Spleen (tissue), 11 donors: Measurements from ENCODE around the gene SMAD7. TPM values are rescaled to one million over a fixed set of nuclear protein-coding genes. Genes with fewer than 3 reads are reported as not detected.

ENCODE experiments used
- DNase-seq: peaks from one replicate; pipeline ENCODE4 v3.0.0-alpha.2; 2020
- H3K27ac ChIP-seq, 8 donors: fragments of 200-600 bp; sonication (generic) in 7 of 8; 1 replicate in 4 of 8; 2 replicates in 4 of 8; pipeline versions ENCODE4 v1.5.0 to v1.8.0; 2016 to 2021; ENCODE audit warnings: inconsistent platforms in 4 of 8, mild to moderate bottlenecking in 4 of 8, moderate library complexity in 1 of 8
- H3K27me3 ChIP-seq, 7 donors: fragments of 200-600 bp; sonication (generic) in 6 of 7; replicated peaks in 1 of 7; 1 replicate in 4 of 7; 2 replicates in 3 of 7; pipeline versions ENCODE4 v1.5.0 to v1.8.0; 2016 to 2021; ENCODE audit warnings: inconsistent platforms in 3 of 7, mild to moderate bottlenecking in 1 of 7
- H3K36me3 ChIP-seq, 6 donors: fragments of 200-600 bp; sonication (generic) in 5 of 6; 1 replicate in 4 of 6; 2 replicates in 2 of 6; pipeline versions ENCODE4 v1.5.0 to v1.8.0; 2016 to 2021; ENCODE audit warnings: inconsistent platforms in 2 of 6
- H3K4me1 ChIP-seq, 6 donors: fragments of 200-600 bp; sonication (generic) in 5 of 6; 1 replicate in 3 of 6; 2 replicates in 3 of 6; pipeline versions ENCODE4 v1.5.0 to v1.8.0; 2016 to 2021; ENCODE audit warnings: inconsistent platforms in 3 of 6
- H3K4me3 ChIP-seq, 8 donors: fragments of 200-600 bp; sonication (generic) in 7 of 8; 1 replicate in 4 of 8; 2 replicates in 4 of 8; pipeline versions ENCODE4 v1.5.0 to v1.8.0; 2016 to 2021; ENCODE audit warnings: inconsistent platforms in 4 of 8, mild to moderate bottlenecking in 4 of 8, moderate library complexity in 2 of 8
- H3K9me3 ChIP-seq, 8 donors: fragments of 200-600 bp; sonication (generic) in 7 of 8; 1 replicate in 4 of 8; 2 replicates in 4 of 8; pipeline versions ENCODE4 v1.5.0 to v1.8.0; 2016 to 2021; ENCODE audit warnings: inconsistent platforms in 4 of 8
- CTCF ChIP-seq, 11 experiments: fragments of 200-600 bp in 7 of 11; fragments of 450-650 bp in 4 of 11; sonication (generic) in 4 of 11; IDR thresholded peaks in 8 of 11; conservative IDR thresholded peaks in 3 of 11; 1 replicate in 7 of 11; 2 replicates in 4 of 11; pipeline versions ENCODE4 v1.4.0 to v1.8.0; 2016 to 2021; ENCODE audit warnings: antibody characterized with exemption in 11 of 11, inconsistent platforms in 4 of 11, mild to moderate bottlenecking in 1 of 11
- POLR2A ChIP-seq, 3 donors: fragments of 450-650 bp; IDR thresholded peaks; one replicate each; pipeline ENCODE4 v1.5.1; 2017; ENCODE audit warnings: antibody characterized with exemption in 3 of 3, mild to moderate bottlenecking in 1 of 3
- POLR2AphosphoS5 ChIP-seq, 3 donors: sonication (generic); formaldehyde crosslinking; IDR thresholded peaks; one replicate each; pipeline ENCODE4 v1.5.1; 2017; ENCODE audit warnings: antibody characterized with exemption in 3 of 3
- WGBS, 5 donors: extraction: QIAGEN DNeasy Blood & Tissue Kit in 3 of 5; methylation state at CpG; one replicate each; pipeline versions ENCODE4 v1.1.5 to v1.1.7; 2013 to 2018; 5-methylcytosine and 5-hydroxymethylcytosine counted together
- intact Hi-C: fragments of 100-400 bp; cut with DNase I; formaldehyde crosslinking; loops from one replicate; pipeline ENCODE4 v1.15.0; 2023; ENCODE audit warnings: low total_unique reads
- polyA plus RNA-seq, 3 donors: library from polyadenylated mRNA; stranded (reverse); fragments of 200-250 nt; gene quantifications; one replicate each; pipeline ENCODE4 v1.2.1, GENCODE V29; 2013
- total RNA-seq, 7 donors: library from RNA; depleted of rRNA in 3 of 7; stranded (reverse); fragments of >200 nt in 3 of 7; fragmentation: NEBNext Ultra II Directional in 4 of 7; extraction: Animal tissue kit (Norgen Biotek cat#: 25700) in 4 of 7; gene quantifications; one replicate each; pipeline versions ENCODE4 v1.1.0 to v1.2.1, GENCODE V29; 2016 to 2021
- donor health status: healthy with polysubstance abuse.
- donor health status: DM: no; HTN: no; CAD: no; lungs with moderate emphysema.
- donor health status: DM: no; HTN: no; CAD: no.
- donor health status: Bipolar disorder and iron deficiency.
- donor health status: healthy.
- donor health status: DM: no; HTN: no; CAD: no.
- donor health status: DM: yes; HTN: yes; CAD: no.

Gene SMAD7
- total and polyA plus RNA-seq, 10 donors, result 2.5 to 21.2 (median 15.2) TPM

- no peaks in the 10 kb centered on the region for H3K36me3 ChIP-seq
- DNase-seq, result peak; percentile 78
- 64 to 76% (median 66%) methylated on average over 19 of the region's 19 CpGs for WGBS, 5 donors
- intact Hi-C loops, result no loop called here
- peaks cover 0 to 12% (median 0%) of the 10 kb centered on the region in 7 donors for H3K27me3 ChIP-seq
- peak overlapping the region; percentile 30 to 90 (median 77) for H3K4me3 ChIP-seq
- no peaks in the 10 kb centered on the region for H3K9me3 ChIP-seq
- TF ChIP-seq POLR2A (IDR thresholded peaks at IDR 0.05) (no peak), CTCF (IDR thresholded peaks at IDR 0.05 in 8 of 11, conservative IDR thresholded peaks at IDR 0.05 in 3 of 11) (no peak), POLR2AphosphoS5 (IDR thresholded peaks at IDR 0.05) (no peak)
- peak overlapping the region; percentile 67 to 97 (median 94) for H3K27ac ChIP-seq
- H3K4me1 ChIP-seq, result peaks cover 17 to 72% (median 52%) of the 10 kb centered on the region in 6 donors
Measured at GRCh38 chr18:48953104-48953706, 2.4 kb upstream of the SMAD7 start.

GRCh38 chr18:48952287-48953103 is 1.7 kb upstream of the SMAD7 start:
- peak; percentile 91 for DNase-seq
- intact Hi-C loops, result no loop called here
- H3K4me1 ChIP-seq, result peaks cover 23 to 79% (median 57%) of the 10 kb centered on the region in 6 donors

GRCh38 chr18:48951448-48952286 is 902 bp upstream of the SMAD7 start:
- H3K27ac ChIP-seq, result peak overlapping the region; percentile 78 to 97 (median 94)
- H3K4me3 ChIP-seq, result peak overlapping the region; percentile 60 to 90 (median 77)
- peak; percentile 82 to 88 (median 88) for TF ChIP-seq POLR2AphosphoS5 (IDR thresholded peaks at IDR 0.05)
- TF ChIP-seq POLR2A (IDR thresholded peaks at IDR 0.05), result peak in 1 of 3 donors; percentile 71
- peak in 5 of 11 experiments; percentile 12 to 37 (median 24) for TF ChIP-seq CTCF (IDR thresholded peaks at IDR 0.05 in 8 of 11, conservative IDR thresholded peaks at IDR 0.05 in 3 of 11)
- intact Hi-C loops, result no loop called here
- DNase-seq, result peak; percentile 95
- H3K36me3 ChIP-seq, result peaks cover 0 to 4% (median 0%) of the 10 kb centered on the region in 6 donors
- peaks cover 0 to 12% (median 0%) of the 10 kb centered on the region in 7 donors for H3K27me3 ChIP-seq
- 0% methylated on average over 43 to 98 of the region's 106 CpGs for WGBS, 5 donors
- peaks cover 29 to 85% (median 62%) of the 10 kb centered on the region in 6 donors for H3K4me1 ChIP-seq
- H3K9me3 ChIP-seq, result no peaks in the 10 kb centered on the region

More at GRCh38 chr18:48952287-48953103, 1.7 kb upstream of the SMAD7 start:
- H3K9me3 ChIP-seq, result no peaks in the 10 kb centered on the region
- H3K27ac ChIP-seq, result peak overlapping the region; percentile 67 to 97 (median 94)
- peak overlapping the region; percentile 30 to 90 (median 77) for H3K4me3 ChIP-seq
- 0 to 1% (median 1%) methylated on average over 23 to 67 of the region's 67 CpGs for whole genome bisulfite sequencing, 5 donors
- peaks cover 0 to 12% (median 0%) of the 10 kb centered on the region in 7 donors for H3K27me3 ChIP-seq
- peaks cover 0 to under 1% (median 0%) of the 10 kb centered on the region in 6 donors for H3K36me3 ChIP-seq
- TF ChIP-seq POLR2AphosphoS5 (IDR thresholded peaks at IDR 0.05), result peak; percentile 43 to 75 (median 73)
- TF ChIP-seq CTCF (IDR thresholded peaks at IDR 0.05 in 8 of 11, conservative IDR thresholded peaks at IDR 0.05 in 3 of 11), result peak in 2 of 11 experiments; percentile 12 to 24
- TF ChIP-seq POLR2A (IDR thresholded peaks at IDR 0.05), result no peak
